ENCODE data around the gene SLC35D2. TPM values are rescaled to one million over a fixed set of nuclear protein-coding genes. Genes with fewer than 3 reads are reported as not detected.
A peak's percentile ranks its signal among the peaks of the same experiment; 100 is the strongest.

SLC35D2 gene
- total RNA-seq, 1 experiment from 2014 or later: 32.5 TPM

DNA sequence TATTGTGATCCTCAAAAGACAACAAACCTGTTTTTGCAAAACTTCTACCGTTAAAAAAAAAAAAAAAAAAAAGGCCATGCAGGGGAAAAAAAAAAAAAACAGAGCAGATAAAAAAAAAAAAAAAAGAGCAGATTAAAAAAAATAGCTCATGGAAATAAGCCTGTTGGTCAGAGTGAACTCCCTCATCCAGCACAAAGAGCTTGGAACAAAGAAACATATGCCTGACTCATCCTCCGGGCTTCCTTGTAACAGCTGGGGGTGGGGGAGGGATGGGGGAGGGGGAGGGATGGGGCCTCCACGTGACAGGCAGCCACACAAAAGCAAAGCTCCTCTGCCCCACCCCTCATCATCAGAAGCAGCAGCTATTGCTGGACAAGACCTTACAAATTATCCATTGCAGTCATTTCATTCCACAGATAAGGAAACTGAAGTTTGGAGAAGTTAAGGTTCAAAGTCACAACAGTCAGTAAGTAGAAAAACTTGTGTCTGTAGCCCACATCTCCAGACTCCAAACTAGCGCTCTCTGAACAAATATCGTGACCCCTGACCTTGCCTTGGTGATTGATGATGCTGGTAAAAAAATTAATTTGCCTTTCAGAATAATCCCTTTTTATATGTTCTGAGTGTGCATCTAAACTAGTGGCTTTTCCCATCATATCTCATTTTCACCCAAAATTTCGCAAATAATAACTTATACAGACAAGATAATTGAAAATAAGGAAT is 38.9 kb downstream of the SLC35D2 start:
- no peaks in the 10 kb centered on the region for H3K27me3 ChIP-seq (ENCODE audit: insufficient read depth, low read length)
- H3K4me1 ChIP-seq (ENCODE audit: control insufficient read depth in 1 of 2, insufficient read depth in 2 of 2, low read length in 2 of 2): peaks cover 48 to 58% of the 10 kb centered on the region in 2 experiments
- ChIA-PET CTCF (interaction anchor here (1.0 to 1.1 kb wide), 2 partner anchors 17 to 323 kb away, joined by 3 to 4 read pairs; no protein-coding TSS in a partner anchor), POLR2A (interaction anchor here (0.7 to 0.9 kb wide), 2 partner anchors 9 to 105 kb away, joined by 3 to 4 read pairs; partner anchors contain the start of gene HABP4), RAD21 (ENCODE audit: low non-redundant PET in 1 of 2, low total read pairs in 2 of 2, uncharacterized antibody in 2 of 2, unreplicated experiment in 2 of 2) (no interaction called here)
- no peak overlapping the region for H2AFZ ChIP-seq (ENCODE audit: low read depth, low read length, poor library complexity, severe bottlenecking)
- peak overlapping the region; percentile 91; the same call in 1 of the 2 replicates for H3K27ac ChIP-seq (ENCODE audit: low read depth, low read length)
- H3K9me2 ChIP-seq (ENCODE audit: insufficient read depth): no peaks in the 10 kb centered on the region
- H3K4me2 ChIP-seq (ENCODE audit: low read length): peak overlapping the region; percentile 47
- no peaks in the 10 kb centered on the region for H3K79me2 ChIP-seq (ENCODE audit: insufficient read depth, low read length)
- H3K4me3 ChIP-seq (replicated peaks in 1 of 2; ENCODE audit: low read depth in 1 of 2, low read length in 2 of 2): peak overlapping the region in 1 of 2 experiments; percentile 15; a peak in 1 of 4 replicates
- H4K20me1 ChIP-seq (ENCODE audit: insufficient read depth): no peaks in the 10 kb centered on the region
- H3K9ac ChIP-seq (ENCODE audit: low read length): peak overlapping the region; percentile 43
- no TSS peak for BruUV-seq (replicated peaks)
- TF ChIP-seq SRF (IDR thresholded peaks at IDR 0.05; ENCODE audit: low read depth): no peak
- 0 out of 2 replicates have a peak, but pooled peaks have one; percentile 33 for TF ChIP-seq POLR2AphosphoS5 (IDR thresholded peaks at IDR 0.05; ENCODE audit: low read depth, low read length)
- TF ChIP-seq TCF7L2 (IDR thresholded peaks at IDR 0.05; ENCODE audit: borderline replicate concordance, extremely low read depth, insufficient read depth, insufficient read length): peak; percentile 28
- peak; percentile 12; the same call in 1 of the 2 replicates for TF ChIP-seq MAX (IDR thresholded peaks at IDR 0.05)
- TF ChIP-seq JUND (IDR thresholded peaks at IDR 0.05): 0 out of 2 replicates have a peak, but pooled peaks have one; percentile 15
- TF ChIP-seq, protein P1, sequence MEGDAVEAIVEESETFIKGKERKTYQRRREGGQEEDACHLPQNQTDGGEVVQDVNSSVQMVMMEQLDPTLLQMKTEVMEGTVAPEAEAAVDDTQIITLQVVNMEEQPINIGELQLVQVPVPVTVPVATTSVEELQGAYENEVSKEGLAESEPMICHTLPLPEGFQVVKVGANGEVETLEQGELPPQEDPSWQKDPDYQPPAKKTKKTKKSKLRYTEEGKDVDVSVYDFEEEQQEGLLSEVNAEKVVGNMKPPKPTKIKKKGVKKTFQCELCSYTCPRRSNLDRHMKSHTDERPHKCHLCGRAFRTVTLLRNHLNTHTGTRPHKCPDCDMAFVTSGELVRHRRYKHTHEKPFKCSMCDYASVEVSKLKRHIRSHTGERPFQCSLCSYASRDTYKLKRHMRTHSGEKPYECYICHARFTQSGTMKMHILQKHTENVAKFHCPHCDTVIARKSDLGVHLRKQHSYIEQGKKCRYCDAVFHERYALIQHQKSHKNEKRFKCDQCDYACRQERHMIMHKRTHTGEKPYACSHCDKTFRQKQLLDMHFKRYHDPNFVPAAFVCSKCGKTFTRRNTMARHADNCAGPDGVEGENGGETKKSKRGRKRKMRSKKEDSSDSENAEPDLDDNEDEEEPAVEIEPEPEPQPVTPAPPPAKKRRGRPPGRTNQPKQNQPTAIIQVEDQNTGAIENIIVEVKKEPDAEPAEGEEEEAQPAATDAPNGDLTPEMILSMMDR (IDR thresholded peaks at IDR 0.05 in 2 of 3, conservative IDR thresholded peaks at IDR 0.05 in 1 of 3; ENCODE audit: borderline replicate concordance in 1 of 3, insufficient read depth in 1 of 3, low read depth in 2 of 3, low read length in 2 of 3): no peak
- intact Hi-C loops (cut with micrococcal nuclease): loop anchor here (5.0 kb wide), 2 partner anchors 38 to 73 kb away; partner anchors contain the start of genes SLC35D2 and ZNF367
- H3K36me3 ChIP-seq (ENCODE audit: control insufficient read depth in 1 of 2, insufficient read depth in 2 of 2, low read length in 2 of 2): peaks cover 0 to 11% of the 10 kb centered on the region in 2 experiments; a peak in 2 of 4 replicates
- no peaks in the 10 kb centered on the region for H3K9me3 ChIP-seq (ENCODE audit: control insufficient read depth in 1 of 2, insufficient read depth in 1 of 2, low read depth in 1 of 2, low read length in 2 of 2)
- peak; percentile 35 for ATAC-seq
- peak; percentile 73 for DNase-seq (ENCODE audit: low read depth, low spot score)
